GM23338 (cell line): Measurements from ENCODE around the gene CD63.

Source experiments
- CREB1 ChIP-seq: fragments of 250-450 bp; sonication (Bioruptor Pico); IDR thresholded peaks from 2 replicates; pipeline ENCODE4 v1.5.0; 2020; ENCODE audit warnings: low read depth, mild to moderate bottlenecking, moderate library complexity
- EZH2 ChIP-seq: fragments of 200-600 bp; sonication (generic); IDR thresholded peaks from one replicate; pipeline ENCODE4 v1.8.0; 2017; ENCODE audit warnings: antibody characterized with exemption, mild to moderate bottlenecking, low read depth; ENCODE audit not compliant: unreplicated experiment
- EZH2phosphoT487 ChIP-seq: fragments of 200-600 bp; sonication (generic); IDR thresholded peaks from one replicate; pipeline ENCODE4 v1.8.1; 2018; ENCODE audit warnings: antibody characterized with exemption; ENCODE audit not compliant: unreplicated experiment
- JUNB ChIP-seq: IDR thresholded peaks from one replicate; pipeline ENCODE4 v1.6.1; 2016; ENCODE audit warnings: antibody characterized with exemption; ENCODE audit not compliant: unreplicated experiment
- NANOG ChIP-seq: IDR thresholded peaks from 2 replicates; pipeline ENCODE4 v1.6.1; 2016; ENCODE audit warnings: antibody characterized with exemption, borderline replicate concordance
- POLR2AphosphoS5 ChIP-seq: IDR thresholded peaks from 2 replicates; pipeline ENCODE4 v1.6.1; 2016; ENCODE audit warnings: antibody characterized with exemption, low read depth
- ZNF114 ChIP-seq: fragments of 250-450 bp; sonication (Bioruptor Pico); IDR thresholded peaks from 2 replicates; pipeline ENCODE4 v1.5.0; 2020; ENCODE audit warnings: mild to moderate bottlenecking, moderate library complexity
- ZNF331 ChIP-seq: fragments of 250-450 bp; sonication (Bioruptor Pico); IDR thresholded peaks from 2 replicates; pipeline ENCODE4 v1.5.0; 2020; ENCODE audit warnings: low read depth, mild to moderate bottlenecking, moderate library complexity
- TF ChIP-seq, protein P1 (sequence below), 2 experiments: fragments of 200-600 bp in 1 of 2; sonication (generic) in 1 of 2; conservative IDR thresholded peaks; 2 replicates each; pipeline versions ENCODE4 v1.5.1 to v1.6.1; 2016 to 2017; ENCODE audit warnings: antibody characterized with exemption in 2 of 2, low read depth in 2 of 2, mild to moderate bottlenecking in 2 of 2, moderate library complexity in 1 of 2
- TF ChIP-seq, protein P2 (sequence below): IDR thresholded peaks from one replicate; pipeline ENCODE4 v1.6.1; 2018; ENCODE audit warnings: antibody characterized with exemption; ENCODE audit not compliant: unreplicated experiment
- TF ChIP-seq, protein P3 (sequence below): IDR thresholded peaks from 2 replicates; pipeline ENCODE4 v1.6.1; 2016; ENCODE audit warnings: antibody characterized with exemption

DNA sequence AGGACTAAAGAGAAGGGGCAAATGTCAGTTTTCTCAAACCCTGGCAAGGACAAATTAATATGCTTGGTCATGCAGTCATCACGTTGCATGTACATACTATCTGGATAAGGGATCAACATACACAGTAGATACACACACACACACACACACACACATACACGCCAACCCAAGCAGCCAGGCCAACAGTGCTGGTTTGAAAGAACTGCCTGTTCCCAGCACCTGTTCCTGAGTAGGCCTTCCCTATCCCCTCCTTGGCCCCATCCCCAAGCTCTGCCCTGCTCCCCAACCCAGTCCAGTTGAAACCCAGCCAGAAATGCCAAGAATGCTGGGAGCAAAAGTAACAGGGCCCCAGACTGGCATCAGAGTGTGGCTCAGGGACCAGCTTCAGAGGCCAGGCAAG lies 25.5 kb downstream of the CD63 start:
- TF ChIP-seq, protein P1, sequence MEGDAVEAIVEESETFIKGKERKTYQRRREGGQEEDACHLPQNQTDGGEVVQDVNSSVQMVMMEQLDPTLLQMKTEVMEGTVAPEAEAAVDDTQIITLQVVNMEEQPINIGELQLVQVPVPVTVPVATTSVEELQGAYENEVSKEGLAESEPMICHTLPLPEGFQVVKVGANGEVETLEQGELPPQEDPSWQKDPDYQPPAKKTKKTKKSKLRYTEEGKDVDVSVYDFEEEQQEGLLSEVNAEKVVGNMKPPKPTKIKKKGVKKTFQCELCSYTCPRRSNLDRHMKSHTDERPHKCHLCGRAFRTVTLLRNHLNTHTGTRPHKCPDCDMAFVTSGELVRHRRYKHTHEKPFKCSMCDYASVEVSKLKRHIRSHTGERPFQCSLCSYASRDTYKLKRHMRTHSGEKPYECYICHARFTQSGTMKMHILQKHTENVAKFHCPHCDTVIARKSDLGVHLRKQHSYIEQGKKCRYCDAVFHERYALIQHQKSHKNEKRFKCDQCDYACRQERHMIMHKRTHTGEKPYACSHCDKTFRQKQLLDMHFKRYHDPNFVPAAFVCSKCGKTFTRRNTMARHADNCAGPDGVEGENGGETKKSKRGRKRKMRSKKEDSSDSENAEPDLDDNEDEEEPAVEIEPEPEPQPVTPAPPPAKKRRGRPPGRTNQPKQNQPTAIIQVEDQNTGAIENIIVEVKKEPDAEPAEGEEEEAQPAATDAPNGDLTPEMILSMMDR (conservative IDR thresholded peaks at IDR 0.05; ENCODE audit: low read depth in 2 of 2), result no peak
- TF ChIP-seq POLR2AphosphoS5 (no peak), EZH2phosphoT487 (no peak), CREB1 (CRISPR knock-in tag) (no peak), JUNB (no peak), EZH2 (no peak), ZNF331 (CRISPR knock-in tag) (no peak), ZNF114 (CRISPR knock-in tag) (no peak), NANOG (no peak)
- TF ChIP-seq, protein P2, sequence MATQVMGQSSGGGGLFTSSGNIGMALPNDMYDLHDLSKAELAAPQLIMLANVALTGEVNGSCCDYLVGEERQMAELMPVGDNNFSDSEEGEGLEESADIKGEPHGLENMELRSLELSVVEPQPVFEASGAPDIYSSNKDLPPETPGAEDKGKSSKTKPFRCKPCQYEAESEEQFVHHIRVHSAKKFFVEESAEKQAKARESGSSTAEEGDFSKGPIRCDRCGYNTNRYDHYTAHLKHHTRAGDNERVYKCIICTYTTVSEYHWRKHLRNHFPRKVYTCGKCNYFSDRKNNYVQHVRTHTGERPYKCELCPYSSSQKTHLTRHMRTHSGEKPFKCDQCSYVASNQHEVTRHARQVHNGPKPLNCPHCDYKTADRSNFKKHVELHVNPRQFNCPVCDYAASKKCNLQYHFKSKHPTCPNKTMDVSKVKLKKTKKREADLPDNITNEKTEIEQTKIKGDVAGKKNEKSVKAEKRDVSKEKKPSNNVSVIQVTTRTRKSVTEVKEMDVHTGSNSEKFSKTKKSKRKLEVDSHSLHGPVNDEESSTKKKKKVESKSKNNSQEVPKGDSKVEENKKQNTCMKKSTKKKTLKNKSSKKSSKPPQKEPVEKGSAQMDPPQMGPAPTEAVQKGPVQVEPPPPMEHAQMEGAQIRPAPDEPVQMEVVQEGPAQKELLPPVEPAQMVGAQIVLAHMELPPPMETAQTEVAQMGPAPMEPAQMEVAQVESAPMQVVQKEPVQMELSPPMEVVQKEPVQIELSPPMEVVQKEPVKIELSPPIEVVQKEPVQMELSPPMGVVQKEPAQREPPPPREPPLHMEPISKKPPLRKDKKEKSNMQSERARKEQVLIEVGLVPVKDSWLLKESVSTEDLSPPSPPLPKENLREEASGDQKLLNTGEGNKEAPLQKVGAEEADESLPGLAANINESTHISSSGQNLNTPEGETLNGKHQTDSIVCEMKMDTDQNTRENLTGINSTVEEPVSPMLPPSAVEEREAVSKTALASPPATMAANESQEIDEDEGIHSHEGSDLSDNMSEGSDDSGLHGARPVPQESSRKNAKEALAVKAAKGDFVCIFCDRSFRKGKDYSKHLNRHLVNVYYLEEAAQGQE, result no peak
- TF ChIP-seq, protein P3, sequence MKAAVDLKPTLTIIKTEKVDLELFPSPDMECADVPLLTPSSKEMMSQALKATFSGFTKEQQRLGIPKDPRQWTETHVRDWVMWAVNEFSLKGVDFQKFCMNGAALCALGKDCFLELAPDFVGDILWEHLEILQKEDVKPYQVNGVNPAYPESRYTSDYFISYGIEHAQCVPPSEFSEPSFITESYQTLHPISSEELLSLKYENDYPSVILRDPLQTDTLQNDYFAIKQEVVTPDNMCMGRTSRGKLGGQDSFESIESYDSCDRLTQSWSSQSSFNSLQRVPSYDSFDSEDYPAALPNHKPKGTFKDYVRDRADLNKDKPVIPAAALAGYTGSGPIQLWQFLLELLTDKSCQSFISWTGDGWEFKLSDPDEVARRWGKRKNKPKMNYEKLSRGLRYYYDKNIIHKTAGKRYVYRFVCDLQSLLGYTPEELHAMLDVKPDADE, result no peak
